ENCODE results near the gene SLC18B1.

Gene SLC18B1

GRCh38 chr6:132797951-132798868, at the start of gene SLC18B1:
Gene SLC18B1, minus strand, starts transcription at chr6:132798637. Its CDS starts 181 bp downstream, at chr6:132798456.
- peak; percentile 24 for DNase-seq

DNA sequence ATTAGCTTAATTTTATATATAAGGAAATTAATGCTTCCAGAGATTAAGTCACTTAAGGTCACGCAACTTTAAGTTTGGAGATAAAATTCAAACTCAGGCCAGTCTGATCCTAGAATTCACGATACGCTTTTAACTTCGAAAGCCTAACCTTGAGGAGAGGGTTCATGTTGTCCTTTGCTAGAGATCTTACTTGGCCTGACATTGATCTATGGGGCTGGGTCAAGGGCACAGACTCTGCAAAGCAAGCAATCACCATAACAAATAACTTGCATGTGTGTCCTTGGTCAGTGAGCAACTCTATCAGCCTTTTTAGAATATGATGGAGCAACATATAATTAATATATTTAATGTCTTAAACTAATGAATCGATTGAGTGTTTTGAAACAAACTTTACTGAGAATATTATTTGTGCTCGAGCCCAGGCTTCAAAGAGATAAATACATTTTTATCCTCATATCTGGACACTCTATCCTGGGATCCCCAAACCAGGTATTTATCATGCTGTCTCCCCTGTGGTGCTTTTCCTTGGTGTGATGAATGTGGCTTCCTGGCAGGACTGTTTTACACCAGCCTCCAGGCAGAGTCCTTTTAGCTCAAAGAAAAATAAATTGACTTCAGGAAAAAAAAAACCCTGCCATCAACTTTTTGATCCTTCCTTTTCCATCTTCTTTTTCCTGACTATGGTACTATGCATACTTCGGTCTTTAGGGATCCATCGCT, 45.0 kb upstream of the SLC18B1 start:
- no peak for DNase-seq

GRCh38 chr6:132841966-132842365, 43.5 kb upstream of the SLC18B1 start:
- no peak for DNase-seq

DNA sequence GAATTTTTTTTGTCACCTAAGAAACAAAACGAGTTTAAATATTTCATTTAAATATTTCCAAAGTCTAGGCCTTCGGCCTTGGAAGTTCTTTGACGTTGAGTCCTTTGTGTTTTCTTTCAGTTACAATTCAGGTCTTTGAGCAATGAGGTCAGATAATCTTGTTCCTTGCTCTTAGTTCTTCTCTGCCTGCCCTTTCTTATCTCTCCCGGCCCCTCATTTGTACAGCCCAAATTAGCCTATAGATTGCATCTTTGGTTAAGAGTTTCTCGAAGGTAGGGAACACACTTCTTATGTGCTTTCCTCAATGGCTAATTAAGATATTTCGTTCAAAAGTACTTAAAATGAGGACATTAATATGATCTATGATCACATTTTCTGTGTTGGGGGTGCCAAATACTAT, 34.5 kb upstream of the SLC18B1 start:
- DNase-seq = no peak

GRCh38 chr6:132830334-132830751, 31.9 kb upstream of the SLC18B1 start:
- no peak for DNase-seq

GRCh38 chr6:132820629-132821381, 22.4 kb upstream of the SLC18B1 start:
- DNase-seq = no peak

DNA sequence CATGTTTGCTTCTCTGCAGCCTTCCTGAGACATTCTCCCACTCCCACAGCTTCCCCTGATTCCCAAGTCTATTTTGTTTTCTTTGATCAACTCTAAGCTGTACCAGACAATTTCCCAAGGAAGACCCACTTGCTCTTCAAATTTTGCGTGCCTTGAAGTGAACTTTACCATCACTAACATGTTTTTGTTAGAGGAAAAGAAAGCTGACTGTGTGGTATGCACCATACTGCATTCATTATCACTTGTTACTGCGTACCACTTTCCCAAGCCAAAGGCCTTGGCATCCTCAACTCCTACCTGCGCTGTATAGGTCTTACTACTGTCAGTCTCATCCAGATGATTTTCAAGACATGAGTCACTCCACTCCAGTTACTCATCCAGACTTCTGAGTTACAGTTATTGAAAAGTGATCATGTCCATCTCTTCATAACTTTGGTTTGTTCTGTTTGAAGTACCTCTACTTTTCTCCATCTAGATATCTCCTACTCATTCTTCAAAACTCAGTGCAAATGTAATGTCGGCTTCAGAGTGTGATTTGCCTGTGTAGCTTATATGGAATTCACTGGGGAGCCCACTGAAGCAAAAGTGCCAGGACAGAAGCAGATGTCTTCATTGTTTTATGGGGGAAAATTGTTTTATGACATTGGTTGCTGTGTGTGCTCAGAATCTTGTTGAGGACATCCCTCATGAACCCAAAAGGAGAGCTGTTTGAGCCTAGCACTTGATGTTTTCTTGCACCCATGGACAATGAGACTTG, 21.1 kb upstream of the SLC18B1 start:
- DNase-seq = no peak

- no peak for DNase-seq
Measured at GRCh38 chr6:132818404-132819359, 20.2 kb upstream of the SLC18B1 start.

DNA sequence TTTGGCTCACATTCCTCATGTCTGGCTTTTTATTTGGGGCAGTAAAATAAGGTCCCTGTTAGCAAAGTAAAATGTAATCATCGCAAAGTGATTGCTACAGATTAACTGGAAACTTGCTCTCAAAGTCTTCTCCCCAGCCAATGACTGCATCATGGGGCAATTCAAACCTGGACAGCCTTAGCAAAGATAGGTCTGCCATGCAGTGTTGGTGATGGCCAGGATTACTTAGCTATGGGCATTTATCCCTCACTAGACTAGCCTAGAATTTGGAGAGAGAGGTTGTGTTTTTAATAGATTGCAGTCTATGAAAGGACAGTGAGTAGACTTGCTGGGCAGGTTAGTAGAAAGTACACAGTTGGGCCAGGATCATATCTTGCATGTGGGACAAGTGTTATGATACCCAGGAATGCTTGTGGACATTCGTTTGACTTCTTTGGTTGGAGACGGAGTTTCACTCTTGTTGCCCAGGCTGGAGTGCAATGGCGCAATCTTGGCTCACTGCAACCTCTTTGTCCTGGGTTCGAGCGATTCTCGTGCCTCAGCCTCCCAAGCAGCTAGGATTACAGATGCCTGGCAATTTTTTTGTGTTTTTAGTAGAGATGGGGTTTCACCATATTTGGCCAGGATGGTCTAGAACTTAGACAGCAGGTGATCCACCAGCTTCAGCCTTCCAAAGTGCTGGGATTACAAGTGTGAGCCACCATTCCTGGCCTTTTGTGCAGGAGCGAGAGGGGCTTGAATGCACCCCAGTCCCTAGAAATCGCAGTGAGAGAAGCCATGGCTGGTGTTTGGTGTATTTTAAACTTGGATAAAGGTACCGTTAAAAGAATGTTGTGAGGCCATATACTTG, 19.3 kb upstream of the SLC18B1 start:
- no peak for DNase-seq

DNA sequence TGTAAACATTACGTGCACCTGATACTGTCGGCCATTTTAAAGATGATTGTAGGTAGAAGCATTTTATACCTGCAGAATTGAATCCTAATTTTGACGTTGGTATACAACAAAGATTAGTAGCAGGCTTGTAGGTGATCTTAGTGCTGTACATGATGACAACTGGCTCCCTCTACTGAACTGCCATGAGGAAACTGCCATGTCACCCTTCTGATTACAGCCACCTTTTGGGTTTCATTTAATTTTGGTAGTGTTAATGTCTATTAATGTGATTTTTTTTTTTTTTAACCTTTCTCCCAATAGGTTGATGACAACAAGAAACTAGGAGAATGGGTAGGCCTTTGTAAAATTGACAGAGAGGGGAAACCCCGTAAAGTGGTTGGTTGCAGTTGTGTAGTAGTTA, 18.2 kb upstream of the SLC18B1 start:
- no peak for DNase-seq

- DNase-seq = no peak
Measured at GRCh38 chr6:132814716-132815570, 16.5 kb upstream of the SLC18B1 start.

- peak; percentile 14 for DNase-seq
Measured at GRCh38 chr6:132813173-132813856, 14.9 kb upstream of the SLC18B1 start.

DNA sequence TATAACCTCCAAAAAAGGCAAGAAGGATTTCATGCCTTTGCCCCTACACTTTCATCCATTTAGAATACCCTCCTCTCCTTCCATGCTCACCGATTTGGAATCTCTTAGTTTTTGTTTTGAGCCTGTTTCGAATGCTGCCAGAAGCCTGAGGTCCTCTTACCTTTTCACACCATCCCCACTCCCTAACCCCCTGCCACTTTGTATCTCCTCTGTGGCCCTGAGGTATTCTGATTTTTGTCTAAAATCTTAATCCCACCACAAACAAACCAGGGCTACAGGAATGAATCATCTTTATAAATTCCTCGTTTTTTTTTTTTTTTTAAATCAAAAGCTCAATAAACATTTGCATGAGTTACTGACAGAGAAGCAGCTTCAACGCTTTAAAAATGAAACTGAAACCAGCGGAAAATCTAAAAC, 14.3 kb upstream of the SLC18B1 start:
- DNase-seq = no peak

DNA sequence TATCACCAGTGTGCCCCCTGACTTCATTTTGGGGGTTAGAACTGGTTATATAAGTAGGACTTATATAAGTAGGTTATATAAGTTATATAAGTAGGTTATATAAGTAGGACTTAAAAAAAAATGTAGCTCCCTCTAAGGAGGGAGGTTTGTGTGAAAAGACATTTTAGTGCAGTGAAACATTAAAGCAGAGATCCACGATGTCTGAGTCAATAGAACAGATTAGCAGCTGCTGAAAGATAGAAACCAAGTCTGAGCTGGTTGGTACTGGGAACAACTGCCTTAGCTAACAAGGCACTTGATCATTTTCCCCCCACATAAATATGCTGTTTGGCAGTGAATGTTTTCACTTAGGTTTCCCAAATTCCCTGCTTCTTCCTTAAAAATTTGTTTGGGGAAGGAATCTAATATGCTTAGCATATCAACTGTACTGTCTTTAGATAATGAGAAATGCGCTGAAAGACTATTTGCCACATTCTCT, 13.9 kb upstream of the SLC18B1 start:
- DNase-seq = no peak

- DNase-seq = no peak
Measured at GRCh38 chr6:132811276-132811675, 12.8 kb upstream of the SLC18B1 start.

GRCh38 chr6:132805548-132805947, 7.1 kb upstream of the SLC18B1 start:
- no peak for DNase-seq

- no peak for DNase-seq
Measured at GRCh38 chr6:132804251-132804650, 5.8 kb upstream of the SLC18B1 start.

DNA sequence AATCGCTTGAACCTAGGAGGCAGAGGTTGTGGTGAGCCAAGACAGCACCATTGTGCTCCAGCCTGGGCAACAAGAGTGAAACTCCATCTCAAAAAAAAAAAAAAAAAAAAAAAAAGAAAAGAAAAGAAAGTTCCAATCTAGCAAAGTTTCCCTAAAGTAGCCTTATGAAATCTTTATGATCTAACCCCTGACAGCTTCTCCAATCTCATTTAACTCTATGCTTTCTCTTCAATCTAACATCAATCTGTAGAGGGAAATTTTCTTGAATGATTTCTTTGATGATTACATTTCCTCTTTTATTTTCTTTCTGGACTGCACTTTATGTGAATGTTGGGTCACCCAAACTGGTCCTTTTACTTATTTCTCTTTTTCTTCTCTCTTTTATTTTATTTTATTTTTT, 2.2 kb upstream of the SLC18B1 start:
- DNase-seq = no peak

All from NK-92 treated with Interleukin-12 subunit alpha and Interleukin-12 subunit beta, amount 100 ng/mL, for 24 hours (cell line).